ENCODE measurements around the gene ACSL3.
A peak's percentile ranks its signal among the peaks of the same experiment; 100 is the strongest.

- TF ChIP-seq POLR2A (IDR thresholded peaks at IDR 0.05; ENCODE audit: low read depth, low read length) (no peak), POLR2AphosphoS5 (IDR thresholded peaks at IDR 0.05; ENCODE audit: insufficient read depth, low read depth, low read length) (no peak), CTCF (IDR thresholded peaks at IDR 0.05; ENCODE audit: extremely low read depth in 1 of 2, insufficient read depth in 1 of 2, low read depth in 1 of 2, low read length in 2 of 2) (no peak), MAX (IDR thresholded peaks at IDR 0.05; ENCODE audit: insufficient read depth, insufficient read length) (no peak), EZH2 (IDR thresholded peaks at IDR 0.05; ENCODE audit: borderline replicate concordance, low read depth, low read length, severe bottlenecking) (no peak), MYC (IDR thresholded peaks at IDR 0.05; ENCODE audit: low read depth, low read length) (no peak), JUN (IDR thresholded peaks at IDR 0.05; ENCODE audit: borderline replicate concordance, insufficient read depth, insufficient read length, low read depth) (no peak), FOS (IDR thresholded peaks at IDR 0.05; ENCODE audit: borderline replicate concordance, insufficient read depth, low read length) (peak; percentile 27)
Measured at GRCh38 chr2:222900354-222900753, 39.5 kb downstream of the ACSL3 start.

Data from endothelial cell of umbilical vein (primary cell).